ENCODE measurements around the gene FHOD3.

The FHOD3 gene

GRCh38 chr18:36594621-36595020 lies 297.1 kb downstream of the FHOD3 start:
- DNase-seq (ENCODE audit: low read depth), result no peak

DNA sequence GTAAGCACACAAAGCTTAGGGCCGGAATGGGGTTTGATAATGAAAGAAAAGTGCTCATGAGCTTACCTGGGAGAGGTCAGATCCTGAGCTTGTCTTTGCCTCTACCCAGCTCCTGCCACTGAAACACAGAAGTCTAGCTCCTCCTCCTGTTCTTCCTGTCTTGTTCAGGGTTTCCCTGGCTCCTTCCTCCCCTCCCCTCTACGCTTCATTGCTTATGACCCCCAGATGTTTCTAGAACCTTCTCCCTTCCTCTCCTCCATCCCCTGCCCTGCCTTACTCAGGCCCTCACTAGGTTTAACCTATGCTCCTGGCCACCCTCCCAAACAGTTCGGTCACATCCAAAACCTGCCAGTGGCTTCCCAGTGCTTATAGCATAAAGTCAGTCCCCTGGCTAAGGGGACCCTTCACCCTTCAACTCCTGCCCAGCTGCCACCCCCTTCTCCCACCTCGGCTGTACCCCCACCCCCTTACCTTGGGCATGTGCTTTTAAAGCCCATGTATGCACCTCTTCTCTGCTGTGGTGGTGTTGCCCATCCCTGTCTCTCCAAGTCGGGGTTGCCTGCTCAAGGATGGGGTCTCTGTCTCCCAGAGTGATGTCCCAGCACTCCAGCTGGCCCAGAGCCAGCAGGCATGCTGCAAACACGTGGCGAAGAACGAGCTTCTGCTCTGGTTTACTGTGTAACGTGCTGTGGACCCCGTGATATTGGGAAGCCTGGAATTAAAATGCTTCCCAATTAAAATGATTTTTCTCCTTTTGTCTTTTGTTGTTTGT lies 297.7 kb downstream of the FHOD3 start:
- DNase-seq (ENCODE audit: low read depth), result no peak

DNA sequence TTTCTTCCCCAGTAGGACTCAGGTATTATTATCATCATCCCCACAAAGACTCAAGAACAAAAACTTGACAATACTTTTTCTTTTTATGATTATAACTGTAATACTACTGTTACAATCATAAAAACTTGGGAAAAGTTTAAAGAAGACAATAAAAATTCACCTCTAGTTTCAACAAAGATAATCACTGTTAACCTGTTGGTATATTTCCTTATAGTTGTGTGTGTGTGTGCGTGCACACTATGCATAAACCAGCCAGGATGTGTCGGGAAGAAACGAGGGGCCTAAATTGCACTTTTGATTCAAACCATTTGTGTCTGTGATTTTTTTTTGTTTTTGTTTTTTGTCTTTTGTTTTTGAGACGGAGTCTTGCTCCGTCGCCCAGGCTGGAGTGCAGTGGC lies 298.3 kb downstream of the FHOD3 start:
- no peak for DNase-seq (ENCODE audit: low read depth)

- no peak for DNase-seq (ENCODE audit: low read depth)
Measured at GRCh38 chr18:36597636-36598035, 300.1 kb downstream of the FHOD3 start.

GRCh38 chr18:36600548-36600947 lies 303.0 kb downstream of the FHOD3 start:
- DNase-seq (ENCODE audit: low read depth), result no peak

DNA sequence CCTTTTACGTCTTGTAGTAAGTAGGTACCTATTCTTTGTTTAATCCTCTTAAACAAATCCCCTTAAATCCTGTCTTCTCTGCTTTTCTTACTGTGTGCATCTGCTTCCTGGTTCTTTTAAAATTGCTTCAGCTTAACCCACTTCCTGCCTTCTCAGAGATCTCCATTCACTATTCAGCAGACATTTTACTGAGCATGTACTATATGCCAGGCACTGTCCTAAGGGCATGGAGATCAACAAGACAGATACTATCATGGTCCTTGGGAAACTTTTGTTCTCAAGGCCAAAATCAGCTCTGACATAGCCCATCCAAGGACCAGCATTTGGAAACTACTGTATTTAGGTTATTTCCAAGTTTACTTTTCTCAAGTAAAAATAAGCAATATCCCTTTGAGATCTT lies 303.8 kb downstream of the FHOD3 start:
- DNase-seq (ENCODE audit: low read depth), result no peak

DNA sequence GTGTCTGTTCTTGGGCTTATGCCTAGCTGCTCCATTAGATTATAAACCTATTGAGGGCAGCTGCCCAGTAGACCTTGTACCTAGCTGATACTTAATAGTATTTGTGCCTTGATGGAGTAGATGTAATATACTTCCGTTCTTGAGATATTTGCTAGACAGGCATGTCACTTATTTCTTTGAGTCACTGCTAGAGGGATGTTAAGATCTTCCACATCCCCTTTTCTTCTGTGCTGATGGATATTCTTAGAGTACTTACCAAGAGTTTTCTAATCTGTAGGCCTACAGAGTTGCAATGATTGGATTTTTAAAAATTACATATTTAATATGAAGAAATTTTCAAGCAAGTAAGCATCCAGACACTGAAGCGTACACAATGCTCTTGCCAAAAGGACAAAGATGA lies 304.6 kb downstream of the FHOD3 start:
- no peak for DNase-seq (ENCODE audit: low read depth)

DNA sequence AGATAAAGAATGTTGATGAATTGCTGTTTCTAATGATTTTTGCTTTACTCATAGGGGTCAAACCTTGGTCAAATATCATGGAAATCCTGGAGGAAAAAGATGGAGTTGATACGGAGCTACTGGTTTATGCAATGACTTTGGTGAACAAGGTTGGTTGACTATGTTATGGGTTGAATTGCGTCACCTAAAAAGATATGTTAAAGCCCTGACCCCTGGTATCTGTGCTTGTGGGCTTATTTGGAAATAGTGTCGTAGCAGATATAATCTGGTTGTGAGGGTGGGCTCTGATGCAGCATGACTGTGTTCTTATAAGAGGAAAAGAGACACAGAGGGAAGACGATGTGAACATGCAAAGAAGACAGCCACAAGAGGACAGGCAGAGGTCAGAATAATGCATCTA lies 305.1 kb downstream of the FHOD3 start:
- DNase-seq (ENCODE audit: low read depth), result no peak

GRCh38 chr18:36608107-36608506 lies 310.6 kb downstream of the FHOD3 start:
- DNase-seq (ENCODE audit: low read depth), result no peak

GRCh38 chr18:36610258-36610657 lies 312.7 kb downstream of the FHOD3 start:
- no peak for DNase-seq (ENCODE audit: low read depth)

DNA sequence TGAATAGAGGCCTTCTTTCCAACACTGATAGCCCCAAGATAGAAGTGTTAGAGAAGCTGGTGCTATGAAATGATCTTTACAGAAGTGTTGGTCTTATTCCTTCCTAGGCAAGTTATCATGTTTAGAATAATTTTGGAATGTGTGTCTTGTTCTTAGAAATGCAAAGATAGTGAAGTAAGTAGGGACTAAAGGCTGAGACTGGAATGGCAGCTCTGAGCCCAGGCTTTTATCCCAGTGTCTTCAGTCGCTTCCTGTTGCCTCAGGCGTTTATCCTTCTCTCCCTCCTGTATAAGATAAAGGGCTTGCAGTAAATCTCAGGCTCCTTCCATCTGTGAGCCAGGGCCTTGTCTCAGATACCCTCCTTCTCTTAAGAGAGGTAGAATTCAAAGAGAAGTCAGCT lies 313.1 kb downstream of the FHOD3 start:
- no peak for DNase-seq (ENCODE audit: low read depth)

- DNase-seq (ENCODE audit: low read depth), result no peak
Measured at GRCh38 chr18:36613069-36613468, 315.6 kb downstream of the FHOD3 start.

DNA sequence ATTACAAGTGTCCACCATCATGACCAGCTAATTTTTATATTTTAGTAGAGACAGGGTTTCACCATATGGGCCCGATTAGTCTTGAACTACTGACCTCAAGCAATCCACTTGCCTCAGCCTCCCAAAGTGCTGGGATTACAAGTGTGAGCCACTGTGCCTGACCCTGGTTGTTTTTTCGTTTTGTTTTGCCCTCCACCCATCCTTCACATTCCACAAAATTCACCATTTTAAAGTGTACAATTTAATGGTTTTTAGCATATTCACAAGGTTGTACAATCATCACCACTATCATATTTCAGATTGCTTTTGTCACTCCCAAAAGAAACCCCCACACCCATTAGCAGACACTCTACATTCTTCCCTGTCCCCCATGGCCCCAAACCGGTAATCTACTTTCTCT lies 316.3 kb downstream of the FHOD3 start:
- no peak for DNase-seq (ENCODE audit: low read depth)

- DNase-seq (ENCODE audit: low read depth), result peak; percentile 56
Measured at GRCh38 chr18:36620788-36621187, 323.3 kb downstream of the FHOD3 start.

DNA sequence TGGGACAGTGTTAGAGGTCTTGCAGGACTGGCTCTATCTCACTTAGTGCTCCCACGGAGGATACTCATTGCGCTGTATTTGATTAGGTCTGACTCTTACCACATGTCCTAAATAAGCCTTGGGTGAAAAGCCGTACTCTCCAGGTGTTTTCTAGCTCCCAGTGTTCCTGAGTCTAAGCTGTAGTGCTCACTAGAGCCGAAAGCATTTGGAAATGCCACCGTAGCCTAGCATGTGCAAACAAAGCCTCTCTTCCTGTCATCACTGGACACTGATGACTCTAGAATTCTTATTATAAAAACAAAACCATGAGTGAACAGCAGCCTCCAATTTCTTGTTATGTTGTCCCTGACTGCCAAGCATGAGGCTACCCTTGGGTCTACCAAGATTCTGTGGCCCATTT lies 325.1 kb downstream of the FHOD3 start:
- DNase-seq (ENCODE audit: low read depth), result no peak

GRCh38 chr18:36623091-36623490 lies 325.6 kb downstream of the FHOD3 start:
- no peak for DNase-seq (ENCODE audit: low read depth)

DNA sequence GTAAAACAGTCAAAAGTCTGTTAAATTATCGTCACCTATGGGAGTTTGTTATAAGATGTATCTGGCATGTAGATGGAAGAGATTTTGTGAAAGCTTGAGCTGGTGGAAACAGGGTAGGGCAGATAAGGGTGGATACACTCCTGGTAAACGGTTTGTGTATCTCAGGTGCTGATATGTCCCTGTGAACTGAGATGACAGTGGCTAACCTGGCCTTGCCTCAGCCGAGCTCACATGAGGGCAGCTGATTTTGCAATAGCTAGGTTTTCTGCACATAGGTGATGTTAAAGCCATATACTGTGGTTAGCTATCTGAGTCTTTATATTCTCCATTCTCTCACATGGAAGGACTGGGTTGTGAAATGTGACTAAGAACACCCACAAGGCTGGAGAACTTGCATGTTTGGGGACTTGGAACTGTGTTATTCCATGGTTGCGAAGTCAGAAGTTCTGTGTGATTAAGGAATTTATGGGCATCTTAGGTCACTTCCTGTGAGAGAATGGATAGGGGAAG lies 326.2 kb downstream of the FHOD3 start:
- DNase-seq (ENCODE audit: low read depth), result peak; percentile 7

- no peak for DNase-seq (ENCODE audit: low read depth)
Measured at GRCh38 chr18:36624451-36625167, 327.1 kb downstream of the FHOD3 start.

- no peak for DNase-seq (ENCODE audit: low read depth)
Measured at GRCh38 chr18:36625386-36625785, 327.9 kb downstream of the FHOD3 start.

GRCh38 chr18:36627637-36628036 lies 330.1 kb downstream of the FHOD3 start:
- DNase-seq (ENCODE audit: low read depth), result no peak

DNA sequence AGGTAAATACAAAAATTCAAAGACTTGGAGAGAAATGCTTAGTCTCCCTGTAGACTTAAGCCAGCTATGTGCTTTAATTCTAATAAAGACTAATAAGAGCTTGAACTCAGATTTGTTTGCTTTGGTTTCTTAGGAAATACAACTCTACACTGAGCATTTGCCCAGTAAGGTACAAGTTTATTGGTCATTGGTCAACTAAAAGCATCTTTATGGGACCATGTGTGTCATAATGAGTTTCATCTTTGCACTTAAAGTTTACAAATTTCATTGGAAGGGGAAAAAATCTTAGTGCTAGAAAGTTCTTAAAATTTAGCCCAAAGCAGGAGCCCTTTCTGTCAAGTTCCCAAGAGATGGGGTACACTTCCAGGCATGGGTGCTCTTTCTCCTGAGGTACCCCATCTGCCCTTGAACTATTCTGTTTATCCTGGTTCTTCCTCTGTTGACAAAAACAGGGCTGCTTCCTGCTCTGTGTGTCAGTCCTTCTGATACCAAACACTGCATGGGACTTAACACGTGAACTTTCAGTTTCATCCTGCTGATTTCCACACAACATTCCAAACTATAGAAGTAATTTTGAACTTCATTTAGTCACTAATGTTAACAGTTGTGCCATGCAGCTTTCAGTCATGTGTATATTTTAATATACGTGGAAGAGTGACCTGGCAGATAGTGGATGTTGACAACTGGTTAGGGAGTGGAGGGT lies 331.1 kb downstream of the FHOD3 start:
- DNase-seq (ENCODE audit: low read depth), result peak; percentile 78

DNA sequence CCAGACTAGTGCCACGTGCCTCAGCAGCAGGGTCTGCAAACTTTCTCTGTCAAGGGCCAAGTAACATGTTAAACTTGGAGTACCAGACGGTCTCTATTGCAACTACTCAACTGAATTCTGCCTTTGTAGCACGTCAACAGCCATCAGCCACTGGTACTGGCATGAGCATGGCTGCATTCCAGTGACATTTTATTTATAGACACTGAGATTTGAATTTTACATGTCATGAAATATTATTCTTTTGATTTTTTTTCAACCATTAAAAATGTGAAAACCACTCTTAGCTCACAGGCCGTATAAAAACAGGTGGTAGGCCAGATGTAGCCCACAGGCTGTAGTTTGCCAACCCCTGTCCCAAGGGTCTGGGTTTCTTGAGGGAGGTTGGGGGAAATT lies 331.6 kb downstream of the FHOD3 start:
- DNase-seq (ENCODE audit: low read depth), result no peak

DNA sequence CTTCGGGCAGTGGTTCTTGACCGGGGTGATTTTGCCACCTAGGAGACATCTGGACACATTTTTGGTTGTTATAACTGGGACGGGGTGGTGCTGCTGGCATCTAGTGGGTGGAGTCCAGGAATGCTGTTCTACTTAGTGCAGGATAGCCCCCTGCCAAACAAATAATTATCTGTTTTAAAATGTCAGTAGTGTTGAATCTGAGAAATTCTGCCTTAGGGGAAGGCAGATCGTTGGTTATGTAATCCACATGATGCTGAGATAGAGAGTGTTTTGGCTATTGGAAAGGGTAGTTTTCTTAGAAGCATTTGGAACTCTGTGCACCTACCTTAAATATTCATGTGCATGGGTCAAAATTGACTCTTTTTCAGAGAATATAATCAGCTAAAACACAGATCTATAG lies 332.3 kb downstream of the FHOD3 start:
- DNase-seq (ENCODE audit: low read depth), result no peak
